T47D (cell line): ENCODE data around the gene GPR142.

Source experiments
- DNase-seq, 2 experiments: peaks; one replicate each; pipeline versions ENCODE4 v3.0.0 to v3.0.0-alpha.2; 2011 to 2012; ENCODE audit warnings: low read depth in 1 of 2, low spot score in 1 of 2
- JUND ChIP-seq: IDR thresholded peaks from 2 replicates; pipeline ENCODE4 v1.6.1; 2012; ENCODE audit warnings: low read depth
- in situ Hi-C: cut with HindIII; loops from 2 replicates; pipeline ENCODE4 v1.10.0; 2016; ENCODE audit warnings: low sequenced_read_pairs, low pct_unique_long_range_greater_than_20kb

GPR142 gene

DNA sequence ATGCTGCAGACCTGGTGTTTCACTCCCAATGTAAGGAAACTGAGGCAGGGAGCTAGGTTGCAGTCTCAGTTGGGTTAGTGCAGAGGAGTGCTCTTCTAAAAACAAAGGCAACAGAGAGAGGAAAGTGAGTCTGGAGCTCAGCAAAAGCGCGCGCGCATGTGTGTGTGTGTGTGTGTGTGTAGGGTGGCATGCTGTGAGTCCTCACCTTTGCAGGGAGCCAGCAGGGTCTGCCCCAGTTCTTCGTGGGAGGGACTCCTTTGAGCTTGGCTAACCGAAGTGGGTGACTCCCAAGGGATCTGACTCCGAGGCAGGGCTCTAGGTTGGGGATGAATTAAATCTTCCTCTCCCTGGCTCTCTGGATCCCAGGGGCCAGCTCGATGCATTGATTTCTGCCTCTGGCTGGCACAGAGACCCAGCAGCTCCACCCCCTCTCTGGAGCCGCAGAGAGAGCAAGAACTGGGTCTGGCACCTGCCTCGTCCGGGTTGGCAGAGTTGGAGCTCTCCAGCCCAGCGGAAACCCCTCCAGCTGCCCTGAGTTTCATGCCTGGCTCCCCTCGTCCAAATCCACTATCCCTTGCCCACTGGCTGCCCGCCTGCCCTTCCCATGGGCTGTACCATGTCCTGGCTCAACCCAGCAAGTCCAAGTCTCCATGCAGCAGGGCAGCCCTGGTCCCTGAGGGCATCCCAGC is 4.4 kb upstream of the GPR142 start:
- TF ChIP-seq JUND, result no peak
- in situ Hi-C loops, result no loop called here
- DNase-seq, result peak in 1 of 2 experiments; percentile 24

DNA sequence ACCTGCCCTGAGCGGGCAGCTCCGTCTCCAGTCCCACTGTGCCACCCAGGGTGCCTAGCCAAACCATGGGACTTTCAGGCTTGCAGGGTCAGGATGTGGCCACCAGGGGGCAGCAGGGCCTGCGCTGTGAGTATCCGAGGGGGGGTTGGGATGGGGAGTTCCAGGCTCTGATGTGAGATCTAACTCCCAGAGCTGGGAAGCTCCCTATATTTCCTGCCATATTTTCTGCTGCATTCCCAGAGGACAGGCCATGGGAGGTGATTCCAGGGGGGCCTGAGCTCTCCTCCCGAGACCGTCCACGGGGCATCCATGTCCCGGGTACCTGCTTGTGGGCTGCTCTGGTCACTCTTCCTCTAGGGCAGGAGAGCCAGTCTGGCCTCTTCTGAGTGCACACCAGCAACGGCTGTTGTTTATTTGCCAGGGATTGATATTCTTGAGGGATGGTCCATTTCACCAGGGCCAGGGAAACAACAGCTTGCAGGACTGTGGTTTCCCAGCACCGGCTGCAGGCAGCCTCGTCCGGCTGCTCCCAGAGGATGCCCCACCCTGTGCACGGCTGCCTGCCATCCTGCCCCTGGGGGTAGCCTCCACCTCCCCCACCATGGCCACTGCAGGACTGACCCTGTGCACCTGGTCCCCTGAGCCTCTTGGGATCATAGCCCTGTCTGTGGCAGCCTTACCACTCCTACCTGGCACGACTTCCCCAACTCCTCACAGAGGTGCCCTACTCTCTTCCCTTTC is 1.2 kb downstream of the GPR142 start:
- DNase-seq, result peak; percentile 87 to 93
- no peak for TF ChIP-seq JUND
- in situ Hi-C loops, result no loop called here

- no peak for TF ChIP-seq JUND
- in situ Hi-C loops, result no loop called here
- peak in 1 of 2 experiments; percentile 69 for DNase-seq
These were observed 1.9 kb downstream of the GPR142 start for GRCh38 chr17:74369221-74369620.

- in situ Hi-C loops, result no loop called here
- DNase-seq, result no peak
- TF ChIP-seq JUND, result no peak
These were observed 2.6 kb downstream of the GPR142 start for GRCh38 chr17:74369665-74370490.

DNA sequence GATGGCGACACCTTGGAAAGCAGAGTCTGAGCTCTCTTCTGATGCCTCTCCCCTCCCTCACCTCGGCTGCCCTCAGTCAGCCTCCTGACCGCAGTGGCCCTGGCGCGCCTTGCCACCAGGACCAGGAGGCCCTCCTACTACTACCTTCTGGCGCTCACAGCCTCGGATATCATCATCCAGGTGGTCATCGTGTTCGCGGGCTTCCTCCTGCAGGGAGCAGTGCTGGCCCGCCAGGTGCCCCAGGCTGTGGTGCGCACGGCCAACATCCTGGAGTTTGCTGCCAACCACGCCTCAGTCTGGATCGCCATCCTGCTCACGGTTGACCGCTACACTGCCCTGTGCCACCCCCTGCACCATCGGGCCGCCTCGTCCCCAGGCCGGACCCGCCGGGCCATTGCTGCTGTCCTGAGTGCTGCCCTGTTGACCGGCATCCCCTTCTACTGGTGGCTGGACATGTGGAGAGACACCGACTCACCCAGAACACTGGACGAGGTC is 4.4 kb downstream of the GPR142 start:
- TF ChIP-seq JUND, result no peak
- DNase-seq, result no peak
- in situ Hi-C loops, result no loop called here

DNA sequence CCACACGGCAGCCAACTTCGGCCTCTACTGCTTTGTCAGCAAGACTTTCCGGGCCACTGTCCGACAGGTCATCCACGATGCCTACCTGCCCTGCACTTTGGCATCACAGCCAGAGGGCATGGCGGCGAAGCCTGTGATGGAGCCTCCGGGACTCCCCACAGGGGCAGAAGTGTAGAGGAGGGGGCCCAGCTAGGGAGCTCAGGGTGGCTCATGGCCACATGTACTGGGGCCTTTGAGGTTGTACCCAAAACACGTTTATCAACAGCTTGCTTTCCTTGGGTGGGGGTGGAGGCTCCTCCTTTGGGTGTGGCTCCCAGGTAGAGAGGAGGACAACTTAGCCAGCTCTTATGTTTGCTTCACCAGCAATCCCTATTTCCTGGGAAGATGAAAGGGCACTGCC is 5.1 kb downstream of the GPR142 start:
- in situ Hi-C loops, result no loop called here
- no peak for DNase-seq
- no peak for TF ChIP-seq JUND

DNA sequence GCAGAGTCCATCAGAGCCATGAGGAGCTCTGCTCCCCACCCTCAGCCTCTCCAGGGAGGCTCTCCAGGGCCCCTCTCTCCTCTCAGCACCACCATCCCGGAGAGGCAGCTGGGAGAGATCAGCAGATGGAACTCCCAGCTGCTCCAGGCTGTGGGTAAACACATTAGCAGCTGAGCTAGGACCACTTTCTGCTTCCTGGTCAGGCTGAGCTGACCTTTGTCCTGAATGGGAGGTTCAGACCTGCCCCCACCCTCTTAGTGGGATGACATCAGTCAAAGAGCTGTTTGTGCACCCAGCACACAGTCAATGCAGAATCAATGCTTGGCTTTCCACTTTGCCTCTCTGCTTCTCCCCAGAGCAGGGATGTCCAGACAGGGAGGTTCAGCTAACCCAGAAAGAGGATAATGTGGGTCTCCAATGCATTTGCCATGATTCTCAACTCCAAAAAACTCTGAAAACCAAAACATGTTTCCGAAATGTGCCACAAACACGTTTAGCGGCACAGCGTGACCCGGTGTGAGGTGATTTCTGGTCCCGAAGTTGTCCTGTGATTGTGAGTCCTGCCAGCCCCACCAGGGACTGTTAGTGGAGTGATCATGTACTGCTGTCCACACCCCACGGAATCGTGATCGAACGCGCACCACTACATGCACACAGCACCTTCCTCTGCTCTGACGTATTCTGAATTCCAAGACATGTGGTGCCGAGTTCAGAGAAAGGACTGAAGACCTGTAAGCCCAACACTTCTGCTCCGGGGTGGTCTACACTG is 6.7 kb downstream of the GPR142 start:
- peak in 1 of 2 experiments; percentile 32 for DNase-seq
- no peak for TF ChIP-seq JUND
- in situ Hi-C loops, result no loop called here

- in situ Hi-C loops, result no loop called here
- TF ChIP-seq JUND, result no peak
- DNase-seq, result no peak
These were observed 7.6 kb downstream of the GPR142 start for GRCh38 chr17:74374858-74375257.

DNA sequence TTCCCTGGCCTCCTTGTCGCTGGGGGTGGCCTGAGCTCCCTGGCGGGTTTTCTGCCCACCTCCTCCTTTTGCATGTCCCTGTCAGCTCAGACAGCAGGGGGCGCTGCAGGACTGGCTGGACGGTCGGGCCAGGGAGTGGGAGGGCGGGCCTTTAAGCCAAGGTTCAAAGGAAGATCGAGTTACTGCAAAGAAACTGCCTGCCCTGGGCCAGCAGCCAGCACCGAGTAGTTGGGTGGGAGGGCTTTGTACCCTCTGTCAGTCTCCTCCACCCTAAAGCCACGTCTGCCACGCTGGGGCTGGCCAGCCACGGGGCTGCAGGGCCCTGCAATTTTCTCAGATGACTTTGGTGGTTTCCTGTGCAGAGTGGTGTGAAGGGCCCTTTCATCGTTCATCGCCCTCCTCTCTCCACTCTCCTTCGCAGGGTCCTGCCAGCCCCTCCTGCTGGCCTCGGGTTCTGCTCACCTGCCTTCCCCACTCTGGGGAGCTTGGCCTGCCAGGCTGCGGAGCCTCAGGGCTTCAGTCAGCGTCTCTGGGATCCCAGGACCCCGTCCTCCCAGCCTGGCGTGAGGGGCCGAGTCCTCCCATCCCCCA is 12.3 kb downstream of the GPR142 start:
- TF ChIP-seq JUND, result no peak
- DNase-seq, result peak; percentile 91 to 92
- in situ Hi-C loops, result no loop called here

DNA sequence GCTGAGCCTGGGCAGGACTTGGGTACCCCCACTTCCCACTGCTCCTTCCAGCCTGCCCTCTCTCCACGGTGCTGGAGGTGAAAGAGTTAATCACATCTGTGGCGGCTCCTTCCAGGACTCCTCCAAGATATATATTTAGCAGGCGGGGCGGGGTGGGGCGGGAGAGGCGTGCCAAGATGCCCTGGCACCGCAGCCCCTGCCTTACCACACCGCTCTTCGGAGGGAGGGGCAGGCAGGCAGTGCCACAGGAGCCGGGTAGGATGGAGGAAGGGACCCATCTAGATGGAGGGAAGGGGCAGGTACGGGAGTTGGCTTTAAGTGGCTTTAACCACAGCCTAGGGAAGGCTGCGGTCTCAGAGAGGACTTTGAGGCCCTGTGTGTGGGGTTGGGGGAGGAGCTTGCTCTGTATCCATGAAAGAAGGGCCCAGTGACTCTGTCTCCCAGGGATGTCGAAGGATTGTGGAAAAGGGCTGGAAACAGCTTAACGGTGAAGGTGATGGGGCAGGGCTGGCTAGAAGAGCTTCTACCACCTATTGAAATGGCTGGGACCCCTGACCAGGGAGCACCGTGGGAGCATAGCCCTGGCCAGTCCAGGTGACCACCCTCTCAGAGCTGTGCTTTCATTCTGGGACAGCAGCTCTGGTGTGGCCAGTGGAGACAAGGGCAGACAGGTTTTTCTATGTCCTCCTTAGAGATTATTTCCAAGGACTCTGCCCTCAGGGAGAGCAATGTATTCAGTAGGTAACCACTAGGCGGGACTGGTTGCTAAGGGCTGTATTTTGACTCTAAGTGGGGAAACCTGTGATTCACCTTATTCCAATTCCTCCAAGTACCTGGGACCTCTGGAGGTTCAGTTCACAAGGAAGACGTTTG is 13.0 kb downstream of the GPR142 start:
- in situ Hi-C loops, result no loop called here
- TF ChIP-seq JUND, result no peak
- peak; percentile 74 to 96 for DNase-seq
